HG03571 (cell line): Measurements from ENCODE around the gene PHRF1.

Source experiments
- ATAC-seq: cut with Tn5 transposase; IDR thresholded peaks from one replicate; pipeline ENCODE4 v1.9.1; 2021; ENCODE audit not compliant: unreplicated experiment

Gene PHRF1

GRCh38 chr11:575996-576768 is at the start of gene PHRF1:
Gene PHRF1 (plus strand): TSS chr11:576470. CDS start chr11:581513, 5,043 bp downstream.
- peak; percentile 70 for ATAC-seq

- no peak for ATAC-seq
These were observed 48.0 kb upstream of the PHRF1 start for GRCh38 chr11:528166-528814.

GRCh38 chr11:528815-529727 is 47.2 kb upstream of the PHRF1 start:
- ATAC-seq, result no peak

- no peak for ATAC-seq
These were observed 46.4 kb upstream of the PHRF1 start for GRCh38 chr11:529728-530411.

- no peak for ATAC-seq
These were observed 45.1 kb upstream of the PHRF1 start for GRCh38 chr11:530960-531831.

GRCh38 chr11:531919-532526 is 44.2 kb upstream of the PHRF1 start:
- no peak for ATAC-seq

GRCh38 chr11:532527-532985 is 43.7 kb upstream of the PHRF1 start:
- no peak for ATAC-seq

- ATAC-seq, result no peak
These were observed 43.2 kb upstream of the PHRF1 start for GRCh38 chr11:532986-533585.

GRCh38 chr11:533586-534395 is 42.5 kb upstream of the PHRF1 start:
- no peak for ATAC-seq

GRCh38 chr11:534396-535209 is 41.7 kb upstream of the PHRF1 start:
- ATAC-seq, result peak; percentile 1

- no peak for ATAC-seq
These were observed 41.1 kb upstream of the PHRF1 start for GRCh38 chr11:535210-535518.

GRCh38 chr11:535519-536454 is 40.5 kb upstream of the PHRF1 start, which contains the start of gene HRAS:
Gene HRAS (minus strand): TSS chr11:535576.
- peak; percentile 68 for ATAC-seq

GRCh38 chr11:536841-537621 is 39.2 kb upstream of the PHRF1 start, which contains the start of gene LRRC56:
Gene LRRC56 (plus strand): TSS chr11:537527. CDS start chr11:540685, 3,158 bp downstream.
- peak; percentile 44 for ATAC-seq

GRCh38 chr11:537622-538430 is 38.4 kb upstream of the PHRF1 start:
- no peak for ATAC-seq
